ENCODE results near the gene CFAP20.

CFAP20 gene

DNA sequence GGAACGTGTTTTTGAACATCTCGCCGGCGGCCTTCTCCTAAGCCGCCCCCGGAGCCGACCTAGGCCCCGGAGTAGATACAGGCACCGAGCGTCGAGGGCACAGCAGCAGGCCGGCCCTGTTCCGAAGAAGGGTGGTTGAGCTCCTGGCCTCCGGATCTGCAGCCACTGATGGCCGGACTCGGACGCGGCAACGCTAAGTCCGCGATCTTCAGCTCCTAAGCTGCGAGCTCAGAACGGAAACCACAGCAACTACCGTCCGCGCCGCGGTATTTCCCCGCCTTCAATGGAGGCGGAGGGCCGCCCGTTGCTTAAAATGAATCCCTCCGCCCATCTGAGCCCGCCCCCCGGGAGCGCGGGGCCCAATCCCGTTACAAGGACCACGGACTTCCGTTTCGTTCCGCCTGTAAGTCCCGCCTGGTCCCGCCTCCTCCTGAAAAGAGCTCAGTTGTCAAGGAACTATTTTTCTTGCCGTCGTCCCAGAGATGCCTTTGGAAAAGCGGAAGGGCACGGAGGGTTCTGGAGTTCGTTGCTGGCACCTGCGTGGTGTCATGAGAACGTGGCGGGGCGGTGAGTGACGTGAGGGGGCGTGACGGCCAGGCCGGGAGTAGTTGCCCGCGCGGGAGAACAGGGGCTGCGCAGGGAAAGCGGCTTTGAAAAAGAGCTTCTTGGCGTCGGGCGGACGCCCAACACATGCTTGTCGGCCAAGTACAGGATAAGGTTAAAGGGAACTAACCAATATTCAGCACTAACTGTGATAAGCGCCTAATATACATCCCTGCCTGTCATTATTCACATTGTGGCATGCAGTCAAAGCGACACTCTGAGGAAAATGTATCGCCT is at the start of gene CFAP20:
Gene CFAP20, minus strand, starts transcription at position 285 of the 840 bp plus-strand sequence. Its CDS starts 266 bp downstream, at position 19.
- DNase-seq = peak; percentile 99

DNA sequence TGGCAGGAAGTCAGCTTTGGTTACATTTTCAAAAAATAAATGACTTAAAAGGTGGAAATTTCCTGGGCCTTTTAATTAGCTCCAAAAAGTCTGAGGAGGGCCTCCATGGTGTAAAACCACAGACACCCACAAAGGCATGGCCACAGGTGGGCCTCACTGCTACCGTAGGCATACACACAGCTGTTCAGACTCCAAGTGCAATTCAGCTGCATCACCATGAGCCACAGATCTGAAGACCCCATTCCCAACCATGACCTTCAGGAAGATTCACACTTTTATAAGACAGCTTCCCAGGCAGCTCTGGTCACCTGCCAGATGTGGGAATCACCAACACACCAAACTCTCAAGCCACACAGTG is 48.2 kb upstream of the CFAP20 start:
- DNase-seq = no peak

DNA sequence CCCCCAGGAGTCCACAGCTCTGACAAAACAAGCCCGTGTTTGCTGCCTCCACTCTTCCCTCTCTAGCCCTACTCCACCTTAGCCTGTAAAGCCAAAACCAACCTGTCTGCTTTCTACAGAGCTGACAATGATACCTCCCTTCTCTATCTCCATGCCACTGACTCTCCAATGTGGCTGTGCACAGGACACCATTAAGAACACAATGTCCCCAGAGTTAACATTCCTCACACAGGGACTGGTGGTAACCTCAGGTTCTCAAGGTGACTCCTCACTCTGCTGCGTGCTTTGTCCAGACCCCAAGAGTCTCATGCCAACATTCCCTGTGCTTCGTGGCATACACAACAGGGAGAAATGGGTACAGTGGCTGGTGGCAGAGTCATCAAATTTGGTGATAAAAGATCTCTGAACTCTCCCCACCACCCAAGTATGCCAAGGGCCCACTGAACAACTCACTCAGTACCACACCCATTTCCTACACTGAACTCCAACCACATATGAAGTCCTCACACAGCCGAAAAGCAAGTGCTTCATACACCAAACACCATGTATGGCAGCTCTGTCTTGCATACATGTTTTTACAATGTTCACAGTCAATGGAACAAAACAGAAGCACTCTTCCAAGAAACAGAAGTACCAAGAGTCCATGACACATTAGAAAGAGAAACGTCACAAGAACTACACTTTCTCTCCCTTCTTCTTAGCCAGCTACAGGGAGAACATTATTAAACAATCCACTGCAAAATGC is 47.6 kb upstream of the CFAP20 start:
- no peak for DNase-seq

DNA sequence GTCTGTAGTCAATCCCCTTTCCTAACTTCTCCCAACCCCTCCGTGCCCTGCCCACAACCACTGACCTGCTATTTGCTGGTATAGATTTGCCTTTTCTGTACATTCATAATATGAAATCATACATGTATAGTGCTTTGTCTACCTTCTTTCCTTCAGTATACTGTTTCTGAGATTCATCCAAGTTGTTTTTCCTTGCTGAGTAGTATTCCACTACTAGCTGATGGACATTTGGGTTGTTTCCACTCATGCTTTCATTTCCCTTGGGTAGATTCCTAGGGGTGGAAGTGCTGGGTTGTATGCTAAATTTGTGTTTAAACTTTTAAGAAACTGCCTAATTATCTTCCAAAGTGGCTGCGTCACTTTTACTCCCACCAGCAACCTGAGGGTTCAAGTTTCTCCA is 41.0 kb upstream of the CFAP20 start:
- no peak for DNase-seq

DNA sequence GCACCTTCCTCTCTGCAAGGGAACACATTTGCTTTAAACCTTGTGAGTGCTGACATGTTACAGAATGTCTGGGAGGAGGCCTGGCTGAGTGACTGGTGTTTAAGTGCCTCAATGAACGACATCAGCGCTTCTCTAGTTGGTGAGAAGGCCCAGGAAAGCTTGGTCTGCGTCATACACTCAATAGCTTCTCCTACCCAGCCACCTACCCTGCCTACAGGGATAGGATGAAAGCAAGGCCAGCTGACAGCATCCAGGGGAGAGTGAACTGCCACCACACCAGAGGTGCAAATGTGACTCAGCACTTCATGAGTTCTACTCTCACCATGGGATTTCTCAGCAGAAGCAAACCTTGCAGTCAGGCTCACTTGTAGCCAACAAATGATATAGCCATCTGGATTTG is 31.7 kb upstream of the CFAP20 start:
- DNase-seq = no peak

DNA sequence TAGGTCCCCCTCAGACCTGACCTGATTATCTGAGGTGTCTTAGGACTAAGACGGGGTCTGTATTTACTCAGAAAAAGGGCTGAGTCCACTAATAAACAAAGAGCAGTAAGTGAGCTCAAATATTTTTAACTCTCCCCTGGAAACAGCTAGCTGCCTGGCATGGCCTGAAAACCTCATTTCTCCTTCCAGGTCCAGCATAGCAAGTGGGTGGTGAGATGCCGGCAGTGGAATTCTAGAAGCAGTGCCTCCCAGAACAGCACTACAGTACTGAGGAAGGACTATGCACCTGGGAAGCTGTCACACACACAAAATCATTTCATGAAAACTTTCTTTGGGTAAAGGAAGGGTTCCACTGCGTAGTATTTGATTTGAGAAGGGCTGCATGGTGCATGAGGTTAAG is 29.5 kb upstream of the CFAP20 start:
- DNase-seq = no peak

DNA sequence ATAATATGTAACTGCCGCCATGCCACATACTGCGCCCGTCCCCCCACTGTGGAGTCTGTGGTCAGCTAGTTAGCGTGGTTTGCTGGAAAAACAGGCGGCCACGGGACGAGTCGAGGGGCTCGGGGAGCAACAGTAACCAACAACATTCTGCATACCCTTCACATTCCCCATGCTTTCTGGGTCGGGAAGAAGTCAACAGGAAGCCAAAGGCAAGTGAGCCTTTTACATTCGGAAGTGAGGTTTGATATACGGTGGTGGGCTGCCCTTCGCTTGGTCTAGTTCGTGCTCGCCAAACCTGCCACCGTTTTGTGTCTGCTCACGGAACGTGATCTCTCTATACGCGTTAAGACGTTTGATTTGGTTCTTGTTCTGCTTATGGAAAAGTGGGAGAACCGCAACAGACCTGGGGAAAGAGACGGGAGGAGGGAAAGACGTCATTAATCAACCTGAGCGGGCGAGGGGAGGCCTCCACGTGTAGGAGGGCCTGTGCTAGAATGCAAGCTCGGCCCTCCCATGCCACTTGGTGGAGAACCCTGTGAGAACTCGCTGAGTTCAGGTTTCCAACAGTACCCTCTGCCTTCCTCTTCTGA is 28.9 kb upstream of the CFAP20 start:
- no peak for DNase-seq

DNA sequence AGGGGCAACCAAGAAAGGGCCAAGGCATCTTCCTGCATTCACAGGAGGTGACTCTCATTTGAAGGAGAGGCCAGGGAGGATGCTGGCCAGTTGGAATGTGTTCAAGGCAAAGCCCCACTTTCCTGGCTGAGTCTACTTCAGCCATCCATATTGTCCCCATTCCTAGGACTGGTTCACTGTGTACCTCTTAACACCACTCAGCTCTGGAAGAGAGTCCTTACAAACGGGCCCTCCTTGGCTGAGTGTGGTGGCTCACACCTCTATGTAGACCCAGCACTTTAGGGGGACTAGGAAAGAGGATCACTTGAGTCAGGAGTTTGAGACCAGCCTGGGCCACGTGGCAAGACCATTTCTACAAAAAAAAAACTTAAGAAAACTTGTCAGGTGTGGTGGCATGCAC is 28.1 kb upstream of the CFAP20 start:
- DNase-seq = no peak

DNA sequence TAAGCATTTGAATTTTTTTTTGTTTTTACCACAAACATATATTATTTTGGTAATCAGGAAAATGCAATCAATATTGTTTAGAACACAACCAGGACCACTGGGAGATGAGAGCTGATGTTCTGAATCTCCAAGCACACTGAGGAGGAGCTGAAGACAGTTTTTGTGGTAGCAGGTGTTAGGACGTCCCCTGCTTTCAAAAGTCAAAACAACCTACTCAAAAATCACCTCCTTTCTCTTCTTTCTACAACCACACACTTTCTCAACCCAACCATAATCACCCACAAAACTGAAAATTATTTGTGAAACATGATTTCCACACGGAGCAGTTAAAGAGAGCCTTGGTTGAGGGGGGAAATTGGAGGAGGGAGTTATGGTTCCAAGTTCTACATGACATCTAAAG is 26.7 kb upstream of the CFAP20 start:
- no peak for DNase-seq

DNA sequence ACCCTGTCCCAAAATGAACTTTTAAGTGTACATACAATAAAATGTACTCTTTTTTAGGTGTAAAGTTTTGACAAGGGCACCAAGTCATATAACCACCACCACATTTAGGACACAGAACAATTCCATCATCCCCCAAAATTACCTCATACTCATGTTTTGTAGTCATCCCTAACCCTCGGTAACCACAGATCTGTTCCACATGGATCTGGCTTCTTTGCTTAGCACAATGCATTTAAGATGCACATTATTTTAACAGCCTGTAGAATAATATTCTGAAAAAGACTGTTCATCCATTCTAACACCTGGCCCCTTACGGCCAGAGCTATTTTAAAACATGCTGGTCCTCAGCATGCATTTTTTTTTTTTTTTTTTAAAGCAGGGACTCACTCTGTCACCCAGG is 25.2 kb upstream of the CFAP20 start:
- DNase-seq = no peak

DNA sequence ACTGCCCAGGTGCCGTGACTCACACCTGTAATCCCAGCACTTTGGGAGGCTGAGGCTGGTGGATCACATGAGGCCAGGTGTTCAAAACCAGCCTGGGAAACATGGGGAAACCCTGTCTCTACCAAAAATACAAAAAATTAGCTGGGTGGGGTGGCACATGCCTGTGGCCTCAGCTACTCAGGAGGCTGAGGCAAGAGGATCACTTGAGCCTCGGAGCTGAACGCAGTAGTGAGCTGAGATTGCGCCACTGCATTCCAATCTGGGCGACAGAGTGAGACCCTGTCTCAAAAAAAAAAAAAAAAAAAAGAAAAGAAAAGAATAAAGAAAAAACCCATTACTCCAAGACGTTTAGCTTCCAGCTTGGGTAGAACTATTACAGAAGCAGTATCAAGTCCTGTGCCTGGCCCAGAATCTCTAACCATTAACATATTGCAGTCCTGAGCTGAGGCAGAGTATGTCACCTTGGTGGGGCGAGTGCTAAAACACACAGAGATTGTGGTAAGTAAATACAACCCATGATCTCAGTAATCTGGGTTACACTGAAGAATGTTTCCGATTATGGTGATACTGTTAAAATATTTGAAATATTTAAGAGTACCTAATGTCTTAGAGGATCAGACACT is 23.2 kb upstream of the CFAP20 start:
- DNase-seq = no peak

DNA sequence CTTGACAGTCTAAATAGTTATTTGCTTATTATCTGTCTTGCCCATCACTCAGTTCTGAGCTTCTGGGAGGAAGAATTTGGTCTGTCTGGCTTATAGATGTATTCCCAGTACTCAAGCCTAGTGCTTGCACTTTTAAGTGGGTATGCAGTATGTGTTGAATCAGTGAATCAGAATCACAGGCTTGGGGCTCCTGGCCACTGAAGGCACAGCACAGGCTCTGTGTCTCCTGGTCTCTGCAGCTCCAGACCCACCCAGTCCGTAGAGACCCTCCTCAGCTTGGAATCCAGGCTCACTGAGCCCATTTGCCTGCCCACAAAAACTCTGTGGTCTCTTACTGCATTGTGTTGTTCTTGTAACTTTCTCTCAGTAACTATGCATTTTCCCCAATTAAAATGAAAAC is 19.3 kb upstream of the CFAP20 start:
- no peak for DNase-seq

DNA sequence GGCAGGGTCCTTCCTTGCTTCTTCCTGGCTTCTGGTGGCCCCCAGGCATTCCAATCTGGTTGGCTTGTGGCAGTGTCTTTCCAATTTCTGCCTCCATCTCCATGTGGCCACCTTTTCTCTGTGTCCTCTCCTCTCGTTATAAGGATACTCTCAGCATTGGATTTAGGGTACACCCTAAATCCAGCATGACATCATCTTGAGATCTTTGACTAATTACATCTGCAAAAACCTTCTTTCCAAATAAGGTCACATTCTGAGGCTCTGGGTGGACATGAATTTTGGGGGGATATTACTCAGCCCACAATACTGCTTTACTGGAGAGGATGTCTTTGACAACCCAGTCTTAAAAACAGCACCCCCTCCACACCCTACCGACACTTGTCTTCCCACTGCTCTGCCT is 18.9 kb upstream of the CFAP20 start:
- no peak for DNase-seq

DNA sequence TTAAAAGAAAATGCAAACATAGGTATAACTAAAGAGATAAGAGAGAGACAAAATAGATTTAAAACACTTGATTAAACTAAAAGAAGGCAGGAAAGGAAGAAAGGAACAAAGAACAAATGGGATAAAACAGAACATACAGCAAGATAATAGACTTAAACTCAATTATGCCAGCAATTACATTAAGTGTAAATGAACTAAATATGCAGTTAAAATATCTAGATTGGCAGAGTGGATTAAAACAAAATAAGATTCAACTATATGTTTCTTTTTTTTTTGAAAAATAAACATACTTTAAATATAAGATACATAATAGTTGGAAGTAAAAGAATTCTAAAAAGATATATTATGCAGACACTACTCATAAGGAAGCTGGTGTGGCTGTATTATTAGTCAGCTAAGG is 9.7 kb upstream of the CFAP20 start:
- no peak for DNase-seq

DNA sequence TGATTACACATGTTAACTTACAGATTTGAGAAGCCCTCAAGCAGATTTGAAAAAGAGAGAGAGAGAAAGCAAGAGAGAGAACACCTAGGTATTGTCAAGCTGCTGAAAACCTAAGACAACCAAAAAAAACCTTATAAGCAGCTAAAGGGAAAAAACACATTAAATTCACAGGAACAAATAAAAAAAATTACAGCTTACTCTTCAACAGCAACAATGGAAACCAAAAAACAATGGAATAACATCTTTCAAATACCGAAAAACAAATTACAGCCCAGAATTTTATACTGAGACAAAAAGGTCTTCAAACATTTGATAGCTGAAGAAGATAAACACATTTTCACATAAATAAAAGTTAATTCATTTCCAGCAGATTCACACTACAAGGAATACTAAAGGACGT is 8.4 kb upstream of the CFAP20 start:
- DNase-seq = no peak

DNA sequence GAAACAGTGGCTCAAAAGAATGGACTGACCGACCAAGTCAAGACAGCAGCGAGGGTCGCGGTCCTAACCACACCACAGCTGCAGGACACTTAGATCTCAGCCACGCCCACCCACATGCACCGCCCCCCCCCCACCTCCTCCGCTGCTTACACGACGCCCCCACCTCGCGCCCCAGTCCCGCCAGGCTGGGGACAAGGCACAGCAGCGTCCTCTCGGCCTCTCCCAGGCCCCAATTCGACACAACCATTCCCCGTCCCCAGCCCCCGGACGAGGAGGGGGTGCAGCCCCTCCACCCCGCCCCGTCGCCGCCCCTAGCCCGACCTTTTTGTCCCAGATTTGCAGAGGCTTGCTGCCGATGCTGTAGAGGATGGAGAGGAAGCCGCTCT is 477 bp downstream of the CFAP20 start:
- no peak for DNase-seq

DNA sequence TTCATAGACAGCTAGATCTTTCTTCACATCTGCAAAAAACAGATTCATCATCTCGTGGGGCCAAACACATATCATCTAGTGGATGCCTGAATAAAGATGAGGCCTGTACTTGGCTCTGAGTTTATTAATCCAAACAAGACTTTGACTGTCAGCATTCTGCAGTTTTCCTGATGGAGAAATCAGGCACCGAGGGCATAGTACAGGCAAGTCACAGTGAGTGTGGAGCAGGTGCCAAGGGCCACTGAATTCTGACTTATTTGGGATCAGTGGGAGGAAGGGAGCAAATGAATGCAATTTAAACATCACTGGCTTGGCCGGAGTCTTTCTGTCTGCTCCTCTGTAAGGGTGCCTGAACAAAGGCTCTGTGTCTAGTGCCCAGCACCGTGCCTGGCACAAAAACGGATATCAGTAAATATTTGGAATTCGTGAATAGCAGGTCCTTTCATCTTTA is 975 bp downstream of the CFAP20 start:
- no peak for DNase-seq

DNA sequence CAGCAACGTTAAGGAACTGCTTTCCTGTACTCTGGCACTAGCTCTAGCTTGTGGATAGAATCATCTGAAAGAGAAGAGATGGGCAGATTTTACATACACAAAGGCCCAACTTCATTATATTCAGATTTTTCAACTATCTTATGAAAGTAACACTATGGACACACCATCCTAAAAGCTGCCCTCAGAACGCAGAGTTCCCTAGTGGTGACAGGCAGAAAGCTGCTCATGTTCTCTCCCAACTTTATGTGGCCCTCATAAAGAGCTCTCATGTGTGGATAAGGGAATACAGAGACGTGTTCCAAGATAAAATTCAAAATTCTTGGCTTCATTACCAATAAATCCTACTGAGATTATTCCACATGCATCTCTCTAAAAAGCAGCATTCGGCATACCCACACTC is 1.5 kb downstream of the CFAP20 start:
- no peak for DNase-seq

DNA sequence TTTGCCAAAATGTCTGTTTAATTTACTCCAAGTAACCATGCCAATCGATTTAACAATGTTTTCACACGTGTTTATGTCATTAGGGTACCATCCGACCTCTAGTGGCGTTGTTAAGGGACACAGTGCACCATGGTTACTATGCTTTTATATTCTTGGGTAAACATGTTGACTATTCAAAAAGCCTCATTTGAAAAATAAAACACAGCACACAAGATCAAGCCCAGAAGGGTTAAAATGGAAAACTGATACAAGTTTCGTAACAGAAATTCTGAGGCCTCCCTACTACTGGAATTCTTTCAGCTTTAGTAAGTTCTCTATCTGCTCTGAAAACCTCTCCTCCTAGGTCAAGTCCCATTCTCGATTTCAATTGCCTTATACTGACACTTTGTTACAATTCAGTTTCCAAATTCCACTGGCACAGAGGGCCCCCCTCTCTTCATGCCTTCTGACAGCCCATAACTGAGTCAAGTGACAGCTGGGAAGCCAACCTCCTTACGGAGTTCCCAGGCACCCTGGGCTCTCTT is 2.1 kb downstream of the CFAP20 start:
- no peak for DNase-seq

DNA sequence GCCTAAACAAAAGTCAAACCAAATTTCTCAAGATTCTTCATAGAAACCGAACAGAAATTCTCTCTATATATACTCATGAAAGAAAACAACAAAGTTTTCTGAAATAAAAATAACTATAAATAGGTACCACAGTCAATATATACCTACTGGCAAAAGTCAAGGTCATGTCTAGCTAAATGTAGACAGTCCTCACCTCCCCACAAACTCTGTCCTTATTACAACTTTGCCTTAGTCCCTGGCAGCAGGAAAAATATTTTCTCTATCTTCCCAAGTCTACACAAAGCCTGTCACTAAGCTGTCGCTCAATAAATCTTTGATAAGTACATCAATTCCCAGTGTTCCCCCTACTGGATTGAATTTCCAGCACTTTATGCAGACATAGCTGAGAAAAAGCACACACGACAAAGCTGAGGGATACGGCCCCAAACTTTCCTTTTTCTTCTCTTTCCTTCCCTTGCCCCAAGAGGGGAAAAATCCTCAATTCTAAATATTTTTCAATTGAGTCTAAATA is 2.7 kb downstream of the CFAP20 start:
- DNase-seq = no peak

DNA sequence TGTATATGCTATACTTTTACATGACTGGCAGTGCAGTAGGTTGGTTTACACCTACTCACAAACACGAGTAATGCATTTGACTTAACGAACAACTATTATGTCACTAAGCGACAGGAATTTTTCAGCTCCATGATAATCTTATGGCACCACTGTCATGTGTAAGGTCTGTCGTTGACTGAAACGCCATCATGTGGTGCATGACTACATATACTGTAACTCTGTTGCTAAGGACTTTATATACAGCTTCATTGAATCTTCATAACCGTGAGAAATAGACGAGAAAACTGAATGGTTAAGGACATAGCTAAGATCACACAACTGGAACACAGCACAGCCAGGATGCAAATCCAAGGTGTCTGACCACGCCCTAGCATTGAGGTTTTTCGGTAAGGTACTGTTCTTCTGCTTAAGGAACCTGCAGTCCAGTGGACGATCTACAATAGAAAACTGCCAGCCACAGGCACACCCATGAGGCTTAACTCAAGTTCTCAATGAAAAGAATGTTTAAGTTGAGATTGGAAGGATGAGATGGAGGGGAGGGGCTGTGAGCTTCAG is 3.3 kb downstream of the CFAP20 start:
- no peak for DNase-seq

DNA sequence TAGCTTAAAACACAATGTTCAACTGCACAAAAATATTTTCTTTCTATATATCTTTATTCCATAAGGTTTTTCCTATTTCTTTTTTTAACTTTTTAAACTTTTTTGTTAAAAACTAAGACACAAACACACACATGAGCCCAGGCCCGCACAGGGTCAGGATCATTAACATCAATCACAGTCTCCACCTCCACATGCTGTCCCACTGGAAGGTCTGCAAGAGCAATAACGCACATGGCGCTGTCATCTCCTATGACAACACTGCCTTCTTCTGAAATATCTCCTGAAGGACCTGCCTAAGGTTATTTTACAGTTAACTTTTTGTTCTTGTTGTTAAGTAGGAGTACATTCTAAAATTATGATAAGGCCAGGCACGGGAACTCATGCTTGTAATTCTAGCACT is 4.1 kb downstream of the CFAP20 start:
- DNase-seq = no peak

DNA sequence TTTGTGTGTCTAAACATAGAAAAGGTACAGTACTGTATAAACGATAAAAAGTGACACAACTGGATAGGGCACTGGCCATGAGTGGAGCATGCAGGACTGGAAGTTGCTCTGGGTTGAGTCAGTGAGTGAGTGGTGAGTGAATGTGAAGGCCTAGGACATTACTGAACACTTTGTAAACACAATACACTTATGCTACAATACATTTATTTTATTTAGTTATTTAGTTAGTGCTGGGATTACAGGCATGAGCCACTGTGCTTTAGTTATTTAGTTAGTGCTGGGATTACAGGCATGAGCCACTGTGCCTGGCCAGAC is 4.6 kb downstream of the CFAP20 start:
- no peak for DNase-seq
